ENCODE results near the gene FLNC.

The FLNC gene

GRCh38 chr7:128861957-128862570 is 31.9 kb downstream of the FLNC start:
- in situ Hi-C loops (cut with MboI; ENCODE audit: low sequenced_read_pairs): no loop called here

GRCh38 chr7:128862571-128863432 is 32.6 kb downstream of the FLNC start, which contains the start of gene ATP6V1F:
Gene ATP6V1F, plus strand, starts transcription at chr7:128862856. Its CDS starts 49 bp downstream, at chr7:128862905.
- in situ Hi-C loops (cut with MboI; ENCODE audit: low sequenced_read_pairs): no loop called here

GRCh38 chr7:128863433-128863989 is 33.3 kb downstream of the FLNC start:
- in situ Hi-C loops (cut with MboI; ENCODE audit: low sequenced_read_pairs): no loop called here

- in situ Hi-C loops (cut with MboI; ENCODE audit: low sequenced_read_pairs): no loop called here
Observed at GRCh38 chr7:128865303-128865702, 35.1 kb downstream of the FLNC start.

GRCh38 chr7:128865996-128866877 is 36.0 kb downstream of the FLNC start:
- in situ Hi-C loops (cut with MboI; ENCODE audit: low sequenced_read_pairs): no loop called here

- in situ Hi-C loops (cut with MboI; ENCODE audit: low sequenced_read_pairs): no loop called here
Observed at GRCh38 chr7:128867241-128867640, 37.0 kb downstream of the FLNC start.

- in situ Hi-C loops (cut with MboI; ENCODE audit: low sequenced_read_pairs): no loop called here
Observed at GRCh38 chr7:128867842-128868623, 37.8 kb downstream of the FLNC start.

- in situ Hi-C loops (cut with MboI; ENCODE audit: low sequenced_read_pairs): no loop called here
Observed at GRCh38 chr7:128868624-128869137, 38.5 kb downstream of the FLNC start.

- in situ Hi-C loops (cut with MboI; ENCODE audit: low sequenced_read_pairs): no loop called here
Observed at GRCh38 chr7:128869138-128869943, 39.1 kb downstream of the FLNC start.

- in situ Hi-C loops (cut with MboI; ENCODE audit: low sequenced_read_pairs): no loop called here
Observed at GRCh38 chr7:128869944-128870285, 39.7 kb downstream of the FLNC start.

GRCh38 chr7:128871050-128871449 is 40.8 kb downstream of the FLNC start:
- in situ Hi-C loops (cut with MboI; ENCODE audit: low sequenced_read_pairs): no loop called here

- in situ Hi-C loops (cut with MboI; ENCODE audit: low sequenced_read_pairs): no loop called here
Observed at GRCh38 chr7:128872394-128872824, 42.2 kb downstream of the FLNC start.

GRCh38 chr7:128873234-128873633 is 43.0 kb downstream of the FLNC start:
- in situ Hi-C loops (cut with MboI; ENCODE audit: low sequenced_read_pairs): no loop called here

GRCh38 chr7:128874140-128875031 is 44.2 kb downstream of the FLNC start:
- in situ Hi-C loops (cut with MboI; ENCODE audit: low sequenced_read_pairs): loop anchor here (25.0 kb wide), 1 partner anchor 262 kb away; no protein-coding TSS in a partner anchor

GRCh38 chr7:128875523-128875948 is 45.3 kb downstream of the FLNC start:
- in situ Hi-C loops (cut with MboI; ENCODE audit: low sequenced_read_pairs): loop anchor here (25.0 kb wide), 1 partner anchor 263 kb away; no protein-coding TSS in a partner anchor

GRCh38 chr7:128876127-128876526 is 45.9 kb downstream of the FLNC start:
- in situ Hi-C loops (cut with MboI; ENCODE audit: low sequenced_read_pairs): loop anchor here (25.0 kb wide), 1 partner anchor 264 kb away; no protein-coding TSS in a partner anchor

GRCh38 chr7:128876586-128876977 is 46.4 kb downstream of the FLNC start:
- in situ Hi-C loops (cut with MboI; ENCODE audit: low sequenced_read_pairs): loop anchor here (25.0 kb wide), 1 partner anchor 264 kb away; no protein-coding TSS in a partner anchor

All from HL-60/S4 (cell line).